Stimulated activated CD4-positive, alpha-beta T cell treated with anti-CD3 and anti-CD28 coated beads, Interleukin-2, amount 100 ng/mL, for 24 hours (primary cell): ENCODE data around the gene LRIG1.

Experiments used
- DNase-seq, 2 donors: peaks; one replicate each; pipeline ENCODE4 v3.0.0-alpha.2; 2020

LRIG1 gene

GRCh38 chr3:66399529-66400232 lies 101.1 kb downstream of the LRIG1 start:
- DNase-seq: no peak

- no peak for DNase-seq
Measured at GRCh38 chr3:66398228-66399025, 102.4 kb downstream of the LRIG1 start.

GRCh38 chr3:66397745-66398144 lies 103.1 kb downstream of the LRIG1 start:
- DNase-seq: no peak

- no peak for DNase-seq
Measured at GRCh38 chr3:66396888-66397287, 103.9 kb downstream of the LRIG1 start.

GRCh38 chr3:66396161-66396760 lies 104.6 kb downstream of the LRIG1 start:
- DNase-seq: no peak

- DNase-seq: no peak
Measured at GRCh38 chr3:66395635-66396034, 105.2 kb downstream of the LRIG1 start.

GRCh38 chr3:66394753-66395249 lies 106.0 kb downstream of the LRIG1 start:
- no peak for DNase-seq

- peak; percentile 32 to 36 for DNase-seq
Measured at GRCh38 chr3:66394019-66394752, 106.6 kb downstream of the LRIG1 start.

GRCh38 chr3:66393333-66394005 lies 107.4 kb downstream of the LRIG1 start:
- DNase-seq: no peak

- DNase-seq: no peak
Measured at GRCh38 chr3:66392966-66393332, 107.9 kb downstream of the LRIG1 start.

- no peak for DNase-seq
Measured at GRCh38 chr3:66392512-66392911, 108.3 kb downstream of the LRIG1 start.

GRCh38 chr3:66390013-66390412 lies 110.8 kb downstream of the LRIG1 start:
- DNase-seq: no peak

GRCh38 chr3:66386925-66387650 lies 113.7 kb downstream of the LRIG1 start:
- DNase-seq: no peak

- no peak for DNase-seq
Measured at GRCh38 chr3:66386011-66386924, 114.6 kb downstream of the LRIG1 start.

GRCh38 chr3:66385066-66385465 lies 115.8 kb downstream of the LRIG1 start:
- DNase-seq: no peak

GRCh38 chr3:66383998-66384745 lies 116.7 kb downstream of the LRIG1 start:
- DNase-seq: no peak

GRCh38 chr3:66383023-66383422 lies 117.8 kb downstream of the LRIG1 start:
- DNase-seq: no peak

GRCh38 chr3:66382142-66382541 lies 118.7 kb downstream of the LRIG1 start:
- no peak for DNase-seq

GRCh38 chr3:66381626-66382025 lies 119.2 kb downstream of the LRIG1 start:
- DNase-seq: no peak
